Heart left ventricle (tissue), 16 donors: ENCODE data around the gene HLA-DMA. TPM values are rescaled to one million over a fixed set of nuclear protein-coding genes. Genes with fewer than 3 reads are reported as not detected.

Experiments used
- ATAC-seq, 4 donors: fragments of 200-7000 bp; cut with Tn5 transposase; one replicate each; pipeline ENCODE4 v1.9.1; 2020 to 2022; ENCODE audit warnings: moderate library complexity in 4 of 4, mild to moderate bottlenecking in 3 of 4, moderate number of reproducible peaks in 1 of 4
- DNase-seq, 5 donors: peaks; one replicate each; pipeline ENCODE4 v3.0.0-alpha.2; 2020
- H3K27ac ChIP-seq, 12 donors: fragments of 200-600 bp; sonication (generic) in 4 of 12; one replicate each; pipeline versions ENCODE4 v1.5.0 to v1.8.0; 2016 to 2022; ENCODE audit warnings: mild to moderate bottlenecking in 2 of 12
- H3K27me3 ChIP-seq, 9 donors: fragments of 200-600 bp; sonication (generic) in 2 of 9; one replicate each; pipeline versions ENCODE4 v1.5.1 to v1.8.0; 2016 to 2022; ENCODE audit warnings: mild to moderate bottlenecking in 3 of 9
- H3K36me3 ChIP-seq, 9 donors: fragments of 200-600 bp; sonication (generic) in 2 of 9; one replicate each; pipeline versions ENCODE4 v1.5.0 to v1.8.0; 2018 to 2022; ENCODE audit warnings: mild to moderate bottlenecking in 2 of 9
- H3K4me1 ChIP-seq, 12 donors: fragments of 200-600 bp; sonication (generic) in 4 of 12; one replicate each; pipeline versions ENCODE4 v1.5.0 to v1.8.0; 2016 to 2022; ENCODE audit warnings: mild to moderate bottlenecking in 3 of 12
- H3K4me3 ChIP-seq, 12 donors: fragments of 200-600 bp; sonication (generic) in 4 of 12; one replicate each; pipeline versions ENCODE4 v1.5.0 to v1.8.0; 2017 to 2022; ENCODE audit warnings: mild to moderate bottlenecking in 9 of 12, moderate library complexity in 4 of 12
- H3K9me3 ChIP-seq, 12 donors: fragments of 200-600 bp; sonication (generic) in 4 of 12; one replicate each; pipeline versions ENCODE4 v1.5.0 to v1.8.0; 2016 to 2022; ENCODE audit warnings: mild to moderate bottlenecking in 1 of 12
- POLR2A ChIP-seq, 2 donors: fragments of 450-650 bp; IDR thresholded peaks; one replicate each; pipeline ENCODE4 v1.6.1; 2017; ENCODE audit warnings: antibody characterized with exemption in 2 of 2, mild to moderate bottlenecking in 2 of 2, moderate library complexity in 2 of 2
- WGBS, 4 donors: extraction: QIAGEN DNeasy Blood & Tissue Kit in 2 of 4; methylation state at CpG; one replicate each; pipeline versions ENCODE4 v1.1.5 to v1.1.7; 2013 to 2018; 5-methylcytosine and 5-hydroxymethylcytosine counted together
- intact Hi-C, 10 donors: fragments of 100-400 bp; cut with DNase I; formaldehyde crosslinking; loops; one replicate each; pipeline versions ENCODE4 v1.11.1 to v1.14.2; 2022
- polyA plus RNA-seq, 2 donors: library from polyadenylated mRNA; stranded (reverse); fragments of 200-250 nt; gene quantifications; one replicate each; pipeline ENCODE4 v1.2.3, GENCODE V29; 2013
- total RNA-seq, 9 donors: library from RNA; depleted of rRNA in 2 of 9; stranded (reverse); fragments of >200 nt in 2 of 9; fragmentation: NEBNext Ultra II Directional in 3 of 9; extraction: Animal tissue kit (Norgen Biotek cat#: 25700) in 3 of 9; gene quantifications; one replicate each; pipeline versions ENCODE4 v1.1.0 to v1.2.4, GENCODE V29; 2016 to 2023
- TF ChIP-seq, protein P1 (sequence below), 12 donors: fragments of 200-600 bp; sonication (generic) in 4 of 12; IDR thresholded peaks; one replicate each; pipeline versions ENCODE4 v1.5.0 to v1.8.0; 2018 to 2022; ENCODE audit warnings: antibody characterized with exemption in 12 of 12, mild to moderate bottlenecking in 5 of 12
- donor health status: ischemic (EF 13 %, LVEDD 7.1; RV severe dilation, severe dysfunction).
- donor health status: healthy with polysubstance abuse.
- donor health status: DM: no; HTN: yes; CAD: no.
- donor health status: DM: no; HTN: no; CAD: no.
- donor health status: ischemic (EF 25% LVEDD 6.9; RV normal size, moderate dysfunction).
- donor health status: ischemic (EF 25% LVEDD 5.7; RV mildly dilated, moderate dysfunction).
- donor health status: healthy.
- donor health status: DM: yes; HTN: yes; CAD: no.
- donor health status: ischemic (EF 35%, LVEDD 5.7; RV mildly dilated, moderate dysfunction).
- donor health status: nonischemic (EF 11% LVEDD 7.7; RV severe dilation, severe dysfunction).
- donor health status: DM: yes; HTN: yes; CAD: no.
- donor health status: PGD.
- donor health status: ischemic (EF 29% LVEDD 5.4; RV normal size, mild dysfunction).
- donor health status: nonischemic (EF 23%, LVEDD 6.1; RV moderate dilation, normal function).

The HLA-DMA gene
- total and polyA plus RNA-seq, 11 donors, result 5.4 to 150 (median 16.2) TPM

DNA sequence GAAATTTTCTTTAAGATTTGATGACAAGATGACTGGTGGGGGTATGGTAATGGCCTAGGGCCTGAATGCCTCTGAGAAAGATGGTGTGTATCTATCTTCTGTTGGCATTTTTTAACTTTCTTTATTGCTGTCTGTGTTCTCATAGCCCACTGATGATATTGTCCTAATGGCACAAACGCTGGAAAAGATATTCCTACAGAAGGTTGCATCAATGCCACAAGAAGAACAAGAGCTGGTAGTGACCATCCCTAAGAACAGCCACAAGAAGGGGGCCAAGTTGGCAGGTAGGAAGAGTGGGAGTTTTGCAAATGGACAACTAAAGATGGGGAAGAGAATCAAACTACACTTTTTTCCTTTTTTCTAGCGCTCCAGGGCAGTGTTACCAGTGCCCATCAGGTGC, 23.0 kb upstream of the HLA-DMA start:
- DNase-seq (no peak), ATAC-seq (no peak)
- Histone ChIP-seq H3K4me1 (peaks cover 0 to 63% (median 35%) of the 10 kb centered on the region in 12 donors), H3K4me3 (peak overlapping the region in 3 of 12 donors; percentile 77 to 100 (median 97)), H3K27me3 (no peaks in the 10 kb centered on the region), H3K27ac (no peak overlapping the region), H3K36me3 (peaks cover 19 to 88% (median 75%) of the 10 kb centered on the region in 9 donors), H3K9me3 (no peaks in the 10 kb centered on the region)
- WGBS, 4 donors, result 47 to 59% (median 49%) methylated on average over 2 of the region's 2 CpGs
- intact Hi-C loops, result loop anchor here in 1 of 10 donors (10.0 kb wide), 1 partner anchor 781 kb away; the partner anchor contains the start of genes GPSM3 and PBX2
- TF ChIP-seq, protein P1, sequence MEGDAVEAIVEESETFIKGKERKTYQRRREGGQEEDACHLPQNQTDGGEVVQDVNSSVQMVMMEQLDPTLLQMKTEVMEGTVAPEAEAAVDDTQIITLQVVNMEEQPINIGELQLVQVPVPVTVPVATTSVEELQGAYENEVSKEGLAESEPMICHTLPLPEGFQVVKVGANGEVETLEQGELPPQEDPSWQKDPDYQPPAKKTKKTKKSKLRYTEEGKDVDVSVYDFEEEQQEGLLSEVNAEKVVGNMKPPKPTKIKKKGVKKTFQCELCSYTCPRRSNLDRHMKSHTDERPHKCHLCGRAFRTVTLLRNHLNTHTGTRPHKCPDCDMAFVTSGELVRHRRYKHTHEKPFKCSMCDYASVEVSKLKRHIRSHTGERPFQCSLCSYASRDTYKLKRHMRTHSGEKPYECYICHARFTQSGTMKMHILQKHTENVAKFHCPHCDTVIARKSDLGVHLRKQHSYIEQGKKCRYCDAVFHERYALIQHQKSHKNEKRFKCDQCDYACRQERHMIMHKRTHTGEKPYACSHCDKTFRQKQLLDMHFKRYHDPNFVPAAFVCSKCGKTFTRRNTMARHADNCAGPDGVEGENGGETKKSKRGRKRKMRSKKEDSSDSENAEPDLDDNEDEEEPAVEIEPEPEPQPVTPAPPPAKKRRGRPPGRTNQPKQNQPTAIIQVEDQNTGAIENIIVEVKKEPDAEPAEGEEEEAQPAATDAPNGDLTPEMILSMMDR (IDR thresholded peaks at IDR 0.05), result no peak
- no peak for TF ChIP-seq POLR2A (IDR thresholded peaks at IDR 0.05)

GRCh38 chr6:32974541-32975308, 21.8 kb upstream of the HLA-DMA start:
- Histone ChIP-seq H3K36me3 (peaks cover 17 to 76% (median 63%) of the 10 kb centered on the region in 9 donors), H3K27ac (peak overlapping the region in 5 of 12 donors; percentile 16 to 100 (median 83)), H3K9me3 (no peaks in the 10 kb centered on the region), H3K27me3 (no peaks in the 10 kb centered on the region), H3K4me3 (peak overlapping the region; percentile 63 to 100 (median 86)), H3K4me1 (peaks cover 0 to 56% (median 35%) of the 10 kb centered on the region in 12 donors)
- DNase-seq, result peak in 1 of 5 donors; percentile 58
- no peak for TF ChIP-seq POLR2A (IDR thresholded peaks at IDR 0.05)
- TF ChIP-seq, protein P1 (IDR thresholded peaks at IDR 0.05), result no peak
- WGBS, 4 donors, result 8 to 14% (median 9%) methylated on average over 14 of the region's 14 CpGs
- no peak for ATAC-seq
- intact Hi-C loops, result loop anchor here in 2 of 10 donors (5.0 to 10.0 kb wide), 3 partner anchors 132 to 847 kb away; partner anchors contain the start of genes ATF6B (in 1 of the 2), GPSM3 (in 1 of the 2), PBX2 (in 1 of the 2) and PSMB8 (in 1 of the 2)

- no peaks in the 10 kb centered on the region for H3K27me3 ChIP-seq
- peaks cover 0 to 49% (median 35%) of the 10 kb centered on the region in 12 donors for H3K4me1 ChIP-seq
- intact Hi-C loops, result loop anchor here in 2 of 10 donors (5.0 to 10.0 kb wide), 3 partner anchors 132 to 847 kb away; partner anchors contain the start of genes ATF6B (in 1 of the 2), GPSM3 (in 1 of the 2), PBX2 (in 1 of the 2) and PSMB8 (in 1 of the 2)
- H3K27ac ChIP-seq, result peak overlapping the region in 8 of 12 donors; percentile 83 to 100 (median 100)
- H3K4me3 ChIP-seq, result peak overlapping the region; percentile 63 to 100 (median 86)
- H3K36me3 ChIP-seq, result peaks cover 17 to 69% (median 56%) of the 10 kb centered on the region in 9 donors
- ATAC-seq (no peak), DNase-seq (no peak)
- WGBS, 4 donors, result 0 to 2% (median 1%) methylated on average over 4 of the region's 4 CpGs
- H3K9me3 ChIP-seq, result no peaks in the 10 kb centered on the region
- TF ChIP-seq POLR2A (IDR thresholded peaks at IDR 0.05), result no peak
- TF ChIP-seq, protein P1 (IDR thresholded peaks at IDR 0.05), result no peak
These were observed 21.1 kb upstream of the HLA-DMA start for GRCh38 chr6:32974016-32974333.
